Lower lobe of right lung (tissue), 2 donors: ENCODE data around the gene NID2. TPM values are rescaled to one million over a fixed set of nuclear protein-coding genes. Genes with fewer than 3 reads are reported as not detected.
A peak's percentile ranks its signal among the peaks of the same experiment; 100 is the strongest.

Experiments
- ATAC-seq, 2 donors: fragments of 200-7000 bp; cut with Tn5 transposase; one replicate each; pipeline ENCODE4 v1.9.1; 2020 to 2022; ENCODE audit warnings: mild to moderate bottlenecking in 2 of 2, moderate library complexity in 2 of 2
- DNase-seq: peaks from one replicate; pipeline ENCODE4 v3.0.0-alpha.2; 2020
- H3K27ac ChIP-seq: fragments of 200-600 bp; one replicate; pipeline ENCODE4 v1.8.0; 2022
- H3K27me3 ChIP-seq: fragments of 200-600 bp; one replicate; pipeline ENCODE4 v1.8.0; 2022; ENCODE audit warnings: low read depth
- H3K36me3 ChIP-seq: fragments of 200-600 bp; one replicate; pipeline ENCODE4 v1.8.0; 2022; ENCODE audit warnings: mild to moderate bottlenecking
- H3K4me1 ChIP-seq: fragments of 200-600 bp; one replicate; pipeline ENCODE4 v1.8.0; 2022
- H3K4me3 ChIP-seq: fragments of 200-600 bp; one replicate; pipeline ENCODE4 v1.8.0; 2022; ENCODE audit warnings: mild to moderate bottlenecking
- H3K9me3 ChIP-seq: fragments of 200-600 bp; one replicate; pipeline ENCODE4 v1.8.0; 2022
- CTCF ChIP-seq: fragments of 200-600 bp; IDR thresholded peaks from one replicate; pipeline ENCODE4 v1.8.0; 2022; ENCODE audit warnings: antibody characterized with exemption, mild to moderate bottlenecking
- intact Hi-C: fragments of 100-400 bp; cut with DNase I; formaldehyde crosslinking; loops from one replicate; pipeline ENCODE4 v1.11.0; 2022
- total RNA-seq: library from RNA; stranded (reverse); fragmentation: NEBNext Ultra II Directional; extraction: Animal tissue kit (Norgen Biotek cat#: 25700); gene quantifications from one replicate; pipeline ENCODE4 v1.2.1, GENCODE V29; 2021
- donor health status: DM: no; HTN: yes; CAD: no; lungs with severe emphysema.

NID2 gene
- total RNA-seq, 1 donor from 2014 or later = 14.6 TPM

- H3K27ac ChIP-seq = no peak overlapping the region
- no peak overlapping the region for H3K4me3 ChIP-seq
- H3K27me3 ChIP-seq = peaks cover 19% of the 10 kb centered on the region
- DNase-seq = no peak
- peaks cover 16% of the 10 kb centered on the region for H3K4me1 ChIP-seq
- intact Hi-C loops = no loop called here
- no peak for TF ChIP-seq CTCF
- no peaks in the 10 kb centered on the region for H3K9me3 ChIP-seq
- no peak for ATAC-seq
- H3K36me3 ChIP-seq = no peaks in the 10 kb centered on the region
Measured at GRCh38 chr14:52073251-52073650, 4.4 kb upstream of the NID2 start.

- no peak for TF ChIP-seq CTCF
- peaks cover 28% of the 10 kb centered on the region for H3K27me3 ChIP-seq
- intact Hi-C loops = no loop called here
Measured at GRCh38 chr14:52072266-52072780, 3.5 kb upstream of the NID2 start.

GRCh38 chr14:52071675-52072074 is 2.8 kb upstream of the NID2 start:
- no peaks in the 10 kb centered on the region for H3K36me3 ChIP-seq
- TF ChIP-seq CTCF = no peak
- no peak overlapping the region for H3K27ac ChIP-seq
- H3K27me3 ChIP-seq = peaks cover 33% of the 10 kb centered on the region
- intact Hi-C loops = no loop called here
- no peaks in the 10 kb centered on the region for H3K9me3 ChIP-seq
- DNase-seq (no peak), ATAC-seq (no peak)
- H3K4me3 ChIP-seq = no peak overlapping the region
- H3K4me1 ChIP-seq = peaks cover 28% of the 10 kb centered on the region

More at GRCh38 chr14:52072266-52072780, 3.5 kb upstream of the NID2 start:
- ATAC-seq (no peak), DNase-seq (no peak)
- Histone ChIP-seq H3K9me3 (no peaks in the 10 kb centered on the region), H3K4me3 (no peak overlapping the region), H3K36me3 (no peaks in the 10 kb centered on the region), H3K27ac (no peak overlapping the region), H3K4me1 (peaks cover 25% of the 10 kb centered on the region)

DNA sequence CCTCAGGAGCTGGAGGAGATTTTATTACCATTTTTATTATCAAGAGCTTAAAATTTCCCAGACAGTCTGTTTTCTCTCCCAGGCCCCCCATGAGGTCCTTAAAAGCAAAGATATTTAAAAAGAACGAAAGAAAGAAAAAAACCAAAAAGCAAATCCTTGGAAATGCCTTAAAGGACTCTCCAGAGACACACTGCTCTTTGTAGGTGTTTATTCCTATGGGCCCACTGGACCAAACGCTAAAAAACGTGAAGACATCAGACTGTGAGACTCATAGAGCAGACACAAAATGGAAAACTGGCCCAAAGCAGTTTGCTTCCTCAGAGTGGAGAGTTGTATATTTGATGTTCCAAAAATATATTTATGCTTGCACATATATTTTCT is 1.2 kb upstream of the NID2 start:
- Histone ChIP-seq H3K27ac (peak overlapping the region; percentile 72), H3K9me3 (no peaks in the 10 kb centered on the region), H3K27me3 (peaks cover 33% of the 10 kb centered on the region), H3K4me1 (peaks cover 28% of the 10 kb centered on the region), H3K4me3 (peak overlapping the region; percentile 70), H3K36me3 (no peaks in the 10 kb centered on the region)
- ATAC-seq (no peak), DNase-seq (no peak)
- intact Hi-C loops = no loop called here
- no peak for TF ChIP-seq CTCF

DNA sequence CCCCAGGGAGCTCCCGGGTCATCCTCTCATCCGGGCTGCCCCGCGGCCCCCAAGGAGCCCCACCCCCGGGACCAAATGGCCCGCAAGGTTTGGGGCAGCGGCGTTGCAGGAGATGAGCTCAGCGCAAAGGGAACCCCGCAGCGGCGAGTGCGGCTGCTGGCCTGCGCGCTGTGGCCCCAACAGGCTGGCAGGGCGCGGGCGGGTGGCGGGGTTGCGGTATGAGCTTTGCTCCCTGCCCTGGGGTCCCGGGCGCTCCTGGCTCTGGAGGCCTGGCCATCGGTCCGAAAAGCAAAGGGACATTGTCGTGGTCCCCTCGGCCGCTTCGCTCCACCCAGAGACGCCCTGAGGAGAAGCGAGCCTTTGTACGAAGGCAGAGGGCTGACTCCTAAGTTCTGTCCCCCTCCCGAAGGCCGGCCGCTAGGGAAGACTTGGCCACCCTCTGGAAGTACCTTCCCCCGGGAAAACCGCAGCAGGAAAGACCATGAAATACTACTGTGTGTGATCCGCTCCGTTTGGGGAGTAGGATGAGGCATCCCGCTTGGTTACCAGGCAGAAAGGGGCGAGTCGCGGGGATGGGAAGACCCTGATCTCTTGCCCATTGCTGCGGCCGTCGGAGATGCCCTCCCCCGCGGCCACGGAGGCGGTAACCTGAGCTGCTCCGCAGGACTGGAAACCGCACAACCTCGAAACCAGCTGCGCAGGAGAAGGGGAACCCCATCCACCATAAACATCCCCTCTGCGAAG is 620 bp upstream of the NID2 start:
- TF ChIP-seq CTCF = no peak
- H3K4me1 ChIP-seq = peaks cover 28% of the 10 kb centered on the region
- H3K4me3 ChIP-seq = peak overlapping the region; percentile 70
- H3K27me3 ChIP-seq = peaks cover 33% of the 10 kb centered on the region
- H3K36me3 ChIP-seq = no peaks in the 10 kb centered on the region
- DNase-seq (no peak), ATAC-seq (peak; percentile 67 to 71)
- no peaks in the 10 kb centered on the region for H3K9me3 ChIP-seq
- intact Hi-C loops = no loop called here
- peak overlapping the region; percentile 72 for H3K27ac ChIP-seq
